Measurements from ENCODE around the gene PLIN5.
"Not testable (repeated sequence)": the region's sequence is repeated elsewhere in the genome, so short reads cannot be mapped to it uniquely, and the experiment has no call there.

PLIN5 gene

DNA sequence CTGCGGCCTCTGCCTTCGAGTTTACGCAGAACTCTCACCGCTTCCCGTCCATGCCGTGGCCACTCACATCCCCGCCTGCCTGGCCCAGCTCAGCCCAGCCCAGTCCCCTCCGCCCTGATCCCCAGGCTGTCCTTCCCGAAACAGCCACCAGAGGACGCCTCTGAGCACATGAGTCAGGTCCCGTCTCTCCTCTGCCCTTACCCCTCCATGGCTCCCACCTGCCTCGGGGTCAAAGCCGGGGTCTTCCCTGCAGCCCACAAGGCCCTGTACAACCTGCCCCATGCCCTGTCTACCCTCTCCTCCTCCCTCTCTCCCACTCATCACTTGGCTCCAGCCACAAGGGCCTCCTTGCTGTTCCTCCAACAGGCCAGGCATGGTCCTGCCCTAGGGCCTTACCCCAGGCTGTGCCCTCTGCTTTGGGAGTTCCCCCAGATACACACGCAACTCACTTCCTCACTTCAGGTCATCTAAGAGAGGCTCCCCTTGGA is 32.6 kb upstream of the PLIN5 start:
- peak; percentile 44 for DNase-seq (ENCODE audit: low read depth)

DNA sequence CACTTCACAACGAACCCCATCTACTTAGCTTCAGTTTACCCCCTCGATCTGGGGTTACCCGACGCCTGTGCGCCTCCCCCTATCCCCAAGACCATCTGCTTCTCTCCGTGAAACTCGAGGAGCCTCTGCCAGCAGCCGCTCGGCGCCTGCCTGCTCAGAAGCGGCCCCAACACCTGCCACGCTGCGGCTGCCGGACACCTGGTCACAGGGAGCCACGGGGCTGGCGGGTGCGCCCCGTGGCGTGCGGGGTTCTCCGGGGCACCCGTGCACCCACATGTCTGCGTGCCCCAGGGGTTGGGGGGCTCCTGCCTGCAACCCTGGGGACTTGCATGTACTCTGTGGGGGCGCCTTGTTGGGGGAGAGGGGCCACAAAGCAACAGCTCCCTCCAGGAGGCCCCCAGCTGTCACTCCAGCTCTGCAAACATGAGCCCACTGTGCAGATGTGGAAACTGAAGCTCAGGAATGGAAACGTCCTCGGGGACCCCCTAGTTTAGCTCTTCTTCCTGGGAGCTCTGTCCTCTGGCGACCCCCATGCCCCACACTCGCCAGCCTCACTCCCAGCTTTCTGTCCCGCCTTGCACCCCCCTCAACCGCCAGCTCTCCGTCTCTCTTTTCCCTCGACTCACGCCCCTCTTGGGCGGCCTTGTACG is 31.5 kb upstream of the PLIN5 start:
- no peak for DNase-seq (ENCODE audit: low read depth)

DNA sequence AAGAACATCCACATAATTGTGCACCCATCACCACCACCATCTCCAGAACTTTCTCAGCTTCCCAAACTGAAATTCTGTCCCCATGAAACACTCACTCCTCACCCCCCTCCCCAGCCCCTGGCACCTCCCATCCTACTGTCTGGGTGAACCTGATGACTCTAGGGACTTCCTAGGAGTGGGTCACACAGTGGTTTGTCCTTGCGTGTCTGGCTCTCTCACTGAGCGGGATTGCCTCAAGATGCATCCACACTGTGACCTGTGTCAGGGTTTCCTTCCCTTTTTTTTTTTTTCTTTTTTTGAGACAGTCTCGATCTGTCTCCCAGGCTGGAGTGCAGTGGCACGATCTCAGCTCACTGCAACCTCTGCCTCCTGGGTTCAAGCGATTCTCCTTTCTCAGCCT is 28.5 kb upstream of the PLIN5 start:
- DNase-seq (ENCODE audit: low read depth): not testable (repeated sequence)

DNA sequence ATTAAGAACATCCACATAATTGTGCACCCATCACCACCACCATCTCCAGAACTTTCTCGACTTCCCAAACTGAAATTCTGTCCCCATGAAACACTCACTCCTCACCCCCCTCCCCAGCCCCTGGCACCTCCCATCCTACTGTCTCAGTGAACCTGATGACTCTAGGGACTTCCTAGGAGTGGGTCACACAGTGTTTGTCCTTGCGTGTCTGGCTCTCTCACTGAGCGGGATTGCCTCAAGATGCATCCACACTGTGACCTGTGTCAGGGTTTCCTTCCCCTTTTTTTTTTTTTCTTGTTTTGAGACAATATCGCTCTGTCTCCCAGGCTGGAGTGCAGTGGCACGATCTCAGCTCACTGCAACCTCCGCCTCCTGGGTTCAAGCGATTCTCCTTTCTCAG is 27.1 kb upstream of the PLIN5 start:
- not testable (repeated sequence) for DNase-seq (ENCODE audit: low read depth)

DNA sequence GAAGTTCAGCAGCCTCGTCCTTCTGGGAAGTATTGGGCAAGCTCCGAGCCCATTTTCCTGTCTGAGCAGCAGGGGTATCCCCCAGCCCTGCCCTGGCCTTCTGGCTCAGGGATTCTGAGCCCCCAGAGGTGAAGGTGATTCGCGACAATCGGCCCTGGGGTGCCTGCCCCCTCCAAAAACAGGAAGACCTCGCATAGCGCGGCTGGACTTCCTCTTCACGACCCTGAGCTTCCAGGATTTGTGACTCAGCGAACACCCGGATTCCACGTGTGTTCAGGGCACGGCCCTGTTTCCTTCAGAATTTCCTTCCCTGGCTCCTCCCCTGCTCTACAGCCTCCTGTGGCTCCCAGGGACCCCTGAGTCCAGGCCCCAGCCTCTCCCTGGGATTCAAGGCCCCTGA is 24.5 kb upstream of the PLIN5 start, which contains the start of gene SEMA6B:
Gene SEMA6B, minus strand, starts transcription at position 116 of the 400 bp plus-strand sequence. CDS start 1,227 bp downstream, outside the sequence.
- no peak for DNase-seq (ENCODE audit: low read depth)

DNA sequence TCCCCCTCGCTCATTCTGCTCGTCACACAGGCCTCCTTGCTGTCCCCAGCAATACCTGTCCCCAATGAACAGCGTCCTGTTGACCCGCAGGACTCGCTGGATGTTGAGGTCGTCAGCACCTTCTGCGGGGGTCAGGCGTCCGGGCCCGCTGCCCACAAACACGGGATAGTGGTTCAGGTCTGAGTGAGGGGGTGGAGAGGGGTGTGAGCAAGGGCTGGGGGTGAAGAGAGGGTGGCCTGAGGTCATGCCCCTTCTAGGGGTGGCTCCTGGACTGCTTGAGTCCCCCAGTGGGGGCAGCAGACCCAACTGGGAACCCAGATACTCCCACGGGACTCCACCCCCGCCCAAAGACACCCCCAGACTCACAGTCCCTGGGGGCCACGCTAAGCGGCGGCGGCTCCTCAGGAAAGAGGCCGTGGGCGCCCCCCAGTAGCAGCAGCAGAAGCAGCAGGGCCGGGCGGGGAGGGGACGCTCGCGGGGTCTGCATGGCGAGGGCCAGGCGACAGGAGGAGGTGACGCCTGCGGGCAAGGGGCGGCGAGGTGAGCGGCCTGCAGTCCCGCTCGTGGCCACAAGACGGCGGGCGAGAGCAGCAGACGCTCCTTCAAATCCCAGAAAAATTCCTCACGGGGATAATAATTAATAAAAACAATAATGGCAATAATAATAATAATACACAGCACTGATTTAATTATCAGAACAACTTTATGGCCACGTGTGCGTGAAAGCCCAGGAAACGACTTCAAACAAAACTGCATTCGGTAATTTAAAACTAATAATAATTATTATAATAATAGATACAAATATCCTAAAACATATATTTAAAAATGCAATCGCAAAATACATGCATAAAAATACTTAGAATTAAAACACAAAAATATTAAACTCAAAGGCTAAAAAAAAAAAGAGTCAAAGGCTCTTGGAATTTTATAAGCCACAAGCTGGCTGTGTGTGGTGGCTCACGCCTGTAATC is 23.2 kb upstream of the PLIN5 start:
- no peak for DNase-seq (ENCODE audit: low read depth)

DNA sequence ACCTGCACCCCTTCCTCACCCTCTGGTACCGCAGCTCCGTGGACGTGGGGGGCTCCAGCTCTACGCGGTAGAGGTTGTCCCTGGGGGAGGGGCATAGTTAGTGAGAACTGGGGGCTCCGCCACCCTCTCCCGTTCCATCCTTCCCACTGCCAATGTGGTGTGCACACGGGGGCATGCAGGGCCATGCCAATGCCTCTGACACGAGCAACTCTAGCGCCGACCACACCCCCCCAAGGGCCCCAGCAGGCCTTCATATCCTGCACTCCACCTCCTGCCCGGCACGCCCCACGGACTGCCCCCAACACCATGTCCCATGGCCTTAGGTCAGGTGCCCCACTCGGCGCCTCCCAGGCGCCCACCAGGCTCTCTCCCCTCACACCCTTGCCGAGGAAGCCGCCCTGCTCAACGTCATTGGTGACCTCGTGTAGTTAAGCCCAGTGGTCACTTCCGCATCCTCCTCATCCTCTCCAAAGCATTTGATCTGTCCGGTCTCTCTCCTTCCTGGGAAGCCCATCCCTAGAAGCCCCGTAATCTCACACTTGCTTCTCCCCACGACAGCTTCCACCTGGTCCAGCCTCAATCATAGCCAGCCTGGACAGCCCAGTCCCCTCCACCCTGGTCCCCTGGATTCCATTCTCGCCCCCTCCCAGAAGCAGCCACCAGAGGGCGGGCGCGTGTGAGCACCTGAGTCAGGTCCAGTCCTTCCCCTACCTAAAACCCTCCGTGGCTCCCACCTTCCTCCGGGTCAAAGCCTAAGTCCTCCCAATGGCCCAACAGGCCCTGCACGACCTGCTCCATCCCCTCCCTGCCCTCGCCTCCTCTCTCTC is 22.3 kb upstream of the PLIN5 start:
- DNase-seq (ENCODE audit: low read depth): no peak

DNA sequence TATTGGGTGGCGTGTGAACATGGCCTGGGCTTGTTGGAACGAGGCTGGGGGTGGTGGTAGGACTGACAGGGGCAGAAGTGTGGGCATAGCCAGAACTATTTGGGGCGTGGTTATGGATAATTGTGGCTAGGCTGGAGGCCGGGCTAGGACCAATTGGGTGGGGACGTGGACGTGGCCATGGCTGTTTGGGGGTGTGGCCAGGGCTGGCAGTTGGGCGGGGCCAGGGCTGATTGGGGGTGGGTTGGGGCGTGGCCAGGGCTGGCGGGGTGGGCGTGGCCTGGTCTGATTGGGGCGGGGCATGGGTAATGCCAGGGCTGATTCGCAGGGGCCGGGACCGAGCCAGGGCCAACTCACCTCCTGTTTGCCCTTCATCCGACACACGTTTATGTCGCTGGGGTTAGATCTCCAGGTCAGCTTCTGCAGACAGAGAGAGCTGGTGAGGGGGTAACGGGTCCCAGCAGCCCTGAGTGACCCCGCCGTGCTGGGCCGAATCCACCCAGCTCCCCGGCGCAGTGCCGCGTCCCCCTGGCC is 21.6 kb upstream of the PLIN5 start:
- no peak for DNase-seq (ENCODE audit: low read depth)

DNA sequence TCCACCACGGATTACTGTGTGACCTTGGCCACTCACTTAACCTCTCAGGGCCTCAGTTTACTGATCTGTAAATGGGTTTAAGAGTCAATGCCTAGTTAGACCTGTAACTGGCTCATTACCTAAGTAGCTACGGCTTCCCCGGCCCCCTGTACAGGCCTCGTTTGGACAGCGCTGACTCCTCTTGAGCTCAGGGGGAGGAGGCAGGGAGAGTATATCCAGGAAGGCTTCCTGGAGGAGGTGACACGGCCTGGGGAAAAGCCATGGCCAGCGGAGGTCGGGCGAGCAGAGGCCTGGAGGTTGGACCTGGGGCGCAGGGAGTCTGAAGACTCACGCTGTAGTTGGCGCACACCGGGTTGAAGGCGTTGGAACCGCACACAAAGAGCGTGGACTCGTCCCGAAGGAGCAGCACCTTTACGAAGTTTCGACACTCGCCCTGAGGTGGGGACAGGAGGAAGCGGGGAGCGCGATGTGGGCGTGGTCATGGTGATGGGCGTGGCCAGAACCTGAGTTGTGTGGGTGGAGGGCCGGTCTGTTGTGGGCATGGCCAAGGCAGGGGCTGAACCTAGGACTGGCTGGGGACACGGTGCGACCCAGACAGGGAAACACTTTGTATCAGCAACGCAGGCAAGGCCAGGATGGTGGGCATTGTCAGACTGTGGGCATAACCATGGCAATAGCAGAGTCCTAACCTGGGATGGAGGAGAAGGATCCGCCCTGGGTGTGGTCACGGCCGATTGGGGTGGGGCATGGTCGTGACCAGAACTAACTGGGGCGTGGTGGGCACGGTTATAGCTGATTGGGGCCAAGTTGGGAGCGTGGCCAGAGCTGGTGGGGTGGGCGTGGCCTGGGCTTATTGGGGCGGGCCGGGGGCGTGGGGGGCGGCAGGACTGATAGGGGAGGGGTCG is 20.9 kb upstream of the PLIN5 start:
- no peak for DNase-seq (ENCODE audit: low read depth)

DNA sequence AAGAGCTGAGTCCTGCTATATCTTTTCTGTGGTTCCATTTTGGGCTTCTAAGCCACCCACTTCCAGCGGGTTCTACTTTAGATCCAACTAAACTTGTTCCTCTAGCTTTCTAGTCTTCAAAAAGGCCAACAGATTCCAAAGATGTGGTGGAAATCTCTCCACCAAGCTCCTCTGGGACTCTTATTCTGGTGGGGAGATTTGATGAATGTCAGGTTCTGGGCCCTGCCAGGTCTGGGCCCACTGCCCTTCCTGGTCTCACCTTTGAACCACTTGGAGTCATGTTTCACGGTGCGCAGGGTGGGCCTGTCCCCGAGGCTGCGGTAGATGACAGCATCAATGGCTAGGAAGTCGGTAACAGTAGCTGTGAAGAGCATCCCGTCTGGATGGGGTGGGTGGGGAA is 19.7 kb upstream of the PLIN5 start:
- no peak for DNase-seq (ENCODE audit: low read depth)

DNA sequence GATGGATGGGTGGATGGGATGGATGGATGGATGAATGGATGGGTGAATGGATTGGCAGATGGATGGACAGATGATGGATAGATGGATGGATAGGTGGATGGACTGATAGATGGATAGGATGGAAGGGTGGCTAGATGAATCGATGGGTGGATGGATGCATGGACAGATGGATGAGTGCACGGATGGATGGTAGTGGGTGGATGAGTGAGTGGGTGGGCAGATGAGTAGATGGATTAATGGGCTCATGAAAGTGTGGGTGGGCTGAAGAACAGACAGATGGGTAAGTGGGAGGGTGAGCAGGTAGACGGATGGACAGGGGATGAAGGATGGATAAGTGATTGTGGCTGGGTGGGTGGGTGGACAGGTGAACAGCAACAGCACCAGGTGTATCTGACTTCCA is 18.8 kb upstream of the PLIN5 start:
- no peak for DNase-seq (ENCODE audit: low read depth)

DNA sequence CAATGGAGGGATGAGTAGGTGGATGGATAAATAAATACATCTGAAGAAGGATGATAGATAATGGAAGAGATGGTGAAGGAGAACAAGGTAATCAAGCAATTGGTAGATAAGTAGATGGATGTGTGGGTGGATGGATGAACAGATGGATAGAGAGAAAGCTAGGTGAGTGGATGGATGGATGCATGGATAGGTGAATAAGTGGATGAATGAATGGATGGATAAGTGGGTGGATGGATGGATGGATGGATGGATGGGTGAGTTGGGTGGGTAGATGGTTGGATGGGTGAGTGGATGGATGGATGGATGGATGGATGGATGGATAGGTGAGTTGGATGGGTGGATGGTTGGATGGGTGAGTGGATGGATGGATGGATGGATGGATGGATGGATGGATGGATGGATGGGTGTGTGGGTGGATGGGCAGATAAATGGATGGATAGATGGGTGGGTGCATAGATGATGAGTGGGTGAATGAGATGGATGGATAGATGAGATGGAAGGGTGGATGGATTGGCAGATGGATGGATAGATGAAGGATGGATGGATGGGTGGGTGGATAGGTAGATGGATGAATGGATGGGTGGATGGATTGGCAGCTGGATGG is 18.2 kb upstream of the PLIN5 start:
- no peak for DNase-seq (ENCODE audit: low read depth)

DNA sequence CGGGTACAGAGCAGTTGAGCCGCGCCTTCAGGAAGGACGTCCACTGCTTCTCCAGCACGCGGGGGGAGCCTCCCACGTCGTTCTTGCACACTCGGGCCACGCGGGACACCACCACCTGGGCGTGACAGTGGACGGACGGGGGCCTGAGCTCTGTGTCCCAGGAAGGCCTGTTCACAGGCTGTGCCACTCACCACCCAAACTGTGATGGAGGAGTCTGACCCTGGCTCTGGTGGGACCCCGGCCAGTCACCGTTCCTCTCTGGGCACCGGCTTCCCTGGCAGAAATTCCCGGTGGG is 17.4 kb upstream of the PLIN5 start:
- no peak for DNase-seq (ENCODE audit: low read depth)

DNA sequence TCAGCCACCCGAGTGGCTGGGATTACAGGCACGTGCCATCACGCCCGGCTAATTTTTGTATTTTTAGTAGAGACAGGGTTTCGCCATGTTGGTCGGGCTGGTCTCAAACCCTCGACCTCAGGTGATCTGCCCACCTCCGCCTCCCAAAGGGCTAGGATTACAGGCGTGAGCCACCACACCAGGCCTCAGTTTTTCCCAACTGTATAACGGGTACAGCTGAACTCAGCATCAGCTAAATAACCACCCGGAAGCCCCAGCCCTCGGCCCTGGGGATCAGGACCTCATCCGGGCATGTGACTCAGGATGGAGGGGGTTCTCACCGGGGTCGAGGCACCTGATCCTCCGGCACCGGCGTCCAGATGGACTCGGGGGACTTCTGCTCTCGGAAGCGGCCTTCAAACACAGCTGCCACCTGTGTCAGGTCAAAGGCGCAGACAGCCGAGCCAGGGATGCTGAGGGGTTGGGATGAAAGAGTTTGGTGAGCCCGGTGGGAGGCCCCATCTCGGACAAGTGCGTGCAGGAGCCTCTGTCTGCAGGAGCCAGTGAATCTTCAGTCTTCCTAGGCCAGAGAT is 15.5 kb upstream of the PLIN5 start:
- DNase-seq (ENCODE audit: low read depth): no peak

DNA sequence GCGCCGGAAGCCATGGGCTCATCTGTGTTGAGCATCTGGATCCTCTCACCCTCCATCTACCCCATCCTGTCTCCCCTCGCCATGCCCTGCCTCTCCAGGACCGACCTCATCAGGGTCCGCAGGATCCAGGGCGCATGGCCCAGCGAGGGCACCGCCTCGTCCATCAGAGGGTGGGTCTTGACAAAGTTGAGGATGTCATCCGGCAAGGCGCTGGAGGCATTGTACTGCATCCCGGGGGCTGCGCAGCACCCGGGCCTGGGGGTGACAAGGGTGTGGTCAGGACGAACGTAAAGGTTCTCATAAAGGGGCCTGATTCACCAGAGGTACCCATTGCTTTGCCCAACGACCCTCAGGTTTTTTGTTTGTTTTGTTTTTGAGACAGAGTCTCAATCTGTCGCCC is 15.0 kb upstream of the PLIN5 start:
- DNase-seq (ENCODE audit: low read depth): no peak

DNA sequence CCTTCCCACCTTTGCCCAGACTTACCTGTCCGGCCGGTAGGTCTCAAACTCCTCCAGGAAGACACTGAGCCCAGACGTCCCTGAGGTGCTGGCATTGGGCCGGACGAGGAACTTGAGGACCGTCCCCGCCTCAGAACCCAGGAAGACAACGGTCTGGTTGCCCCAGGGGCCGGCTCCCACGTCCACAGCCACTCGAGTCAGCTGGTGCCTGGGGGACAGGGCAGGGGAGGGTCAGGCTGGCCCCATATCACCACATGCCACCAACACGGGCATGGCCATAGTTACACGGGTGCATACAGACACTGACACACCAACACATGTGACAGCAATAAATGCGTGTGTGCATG is 13.2 kb upstream of the PLIN5 start:
- no peak for DNase-seq (ENCODE audit: low read depth)

DNA sequence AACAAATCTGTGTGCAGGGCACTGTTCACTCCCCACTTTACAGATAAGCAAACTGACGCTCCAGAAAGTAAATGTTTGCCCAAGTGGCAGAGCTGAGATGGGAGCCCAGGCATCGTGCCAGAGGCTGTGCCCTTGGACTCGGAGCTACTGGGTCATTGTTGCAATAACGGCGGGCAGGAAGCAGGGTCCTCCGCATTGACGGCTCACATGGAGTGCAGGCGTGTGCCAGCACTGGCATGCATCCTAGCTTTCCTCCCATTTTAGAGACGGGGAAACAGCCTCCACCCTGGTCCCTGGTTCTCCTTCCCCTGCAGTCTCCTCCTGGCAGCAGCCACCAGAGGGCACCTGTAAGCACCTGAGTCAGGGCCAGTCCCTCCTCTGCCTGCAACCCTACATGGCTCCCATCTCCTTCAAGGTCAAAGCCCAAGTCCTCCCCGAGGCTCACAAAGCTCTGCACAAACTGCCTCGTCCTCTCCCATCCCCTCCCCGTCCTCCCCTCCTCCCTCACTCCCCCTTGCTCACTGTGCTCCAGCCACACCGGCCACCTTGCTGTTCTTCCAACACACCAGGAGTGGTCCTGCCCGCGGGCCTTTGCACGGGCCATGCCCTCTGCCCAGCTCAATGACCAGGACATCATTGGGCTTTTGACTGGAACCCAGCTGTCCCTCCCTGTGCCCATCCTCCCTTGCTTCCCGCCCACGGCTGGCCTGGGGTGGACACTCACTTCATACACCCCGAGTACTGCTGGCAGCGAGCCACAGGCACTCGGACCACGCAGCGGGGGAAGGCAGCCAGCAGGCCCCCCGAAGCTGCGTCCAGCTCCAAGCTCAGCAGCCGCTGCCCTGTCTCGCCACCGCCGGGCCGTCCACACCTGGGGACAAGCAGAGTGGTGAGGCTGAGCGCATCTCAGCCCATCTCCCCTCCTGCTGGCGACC is 12.5 kb upstream of the PLIN5 start:
- no peak for DNase-seq (ENCODE audit: low read depth)

DNA sequence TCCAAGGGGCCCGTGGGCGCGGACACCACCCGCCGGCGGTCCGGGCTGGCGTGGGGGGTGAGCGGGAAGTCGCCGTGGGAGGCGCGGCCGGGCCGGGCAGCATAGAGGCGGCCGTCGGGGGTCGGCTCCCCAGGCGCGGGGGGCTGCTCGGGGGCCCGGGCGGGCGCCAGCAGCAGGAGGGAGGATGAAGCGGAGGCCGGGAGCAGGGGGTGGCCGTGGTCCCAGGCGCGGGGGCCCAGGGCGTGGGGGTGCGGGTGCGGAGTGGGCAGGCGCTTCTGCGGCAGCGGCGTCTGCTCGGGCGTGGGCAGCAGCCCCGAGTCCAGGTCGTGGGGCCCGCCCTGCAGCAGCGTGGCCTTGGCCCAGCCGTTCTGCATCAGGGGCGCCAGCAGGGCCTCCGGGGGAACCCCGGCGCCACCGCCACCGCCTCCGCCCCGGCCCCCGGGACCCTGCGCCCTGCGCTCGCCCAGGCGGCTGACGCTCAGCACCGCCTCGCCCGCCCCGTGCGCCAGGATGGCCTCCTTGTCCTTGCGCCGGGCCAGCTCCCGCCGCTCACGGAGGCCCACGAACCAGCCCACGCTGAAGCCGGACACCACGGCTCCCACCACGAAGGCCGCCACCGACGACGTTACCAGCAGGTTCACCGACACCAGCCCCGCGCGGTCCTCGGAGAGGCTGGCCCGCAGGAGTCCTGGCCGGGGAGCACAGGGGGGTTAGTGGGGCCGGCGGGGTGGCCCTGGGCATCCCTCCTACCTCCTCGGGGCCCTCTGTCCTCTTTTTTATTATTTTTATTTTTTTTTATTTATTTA is 9.0 kb upstream of the PLIN5 start:
- no peak for DNase-seq (ENCODE audit: low read depth)

All from T follicular helper cell (primary cell).